ENCODE measurements around the gene ADCY9.
A peak's percentile ranks its signal among the peaks of the same experiment; 100 is the strongest.
"Not testable (repeated sequence)": the region's sequence is repeated elsewhere in the genome, so short reads cannot be mapped to it uniquely, and the experiment has no call there.

Gene ADCY9

DNA sequence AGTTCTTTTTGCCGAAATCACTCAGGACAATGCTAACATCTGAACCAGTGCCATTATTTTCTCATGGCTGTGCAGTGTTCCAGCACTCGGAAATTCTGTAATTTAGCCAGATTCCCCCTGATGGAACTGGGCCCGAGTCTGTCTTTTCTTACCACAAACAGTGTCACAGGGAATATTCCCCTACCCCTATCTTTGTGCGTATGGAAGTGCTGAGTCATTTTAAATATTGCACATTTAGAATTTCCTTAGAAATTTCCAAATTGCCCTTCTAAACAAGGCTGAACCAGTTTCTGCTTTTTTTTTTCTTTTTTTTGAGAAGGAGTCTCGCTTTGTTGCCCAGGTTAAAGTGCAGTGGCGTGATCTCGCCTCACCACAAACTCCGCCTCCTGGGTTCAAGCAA is 147.7 kb downstream of the ADCY9 start:
- no peak for DNase-seq

DNA sequence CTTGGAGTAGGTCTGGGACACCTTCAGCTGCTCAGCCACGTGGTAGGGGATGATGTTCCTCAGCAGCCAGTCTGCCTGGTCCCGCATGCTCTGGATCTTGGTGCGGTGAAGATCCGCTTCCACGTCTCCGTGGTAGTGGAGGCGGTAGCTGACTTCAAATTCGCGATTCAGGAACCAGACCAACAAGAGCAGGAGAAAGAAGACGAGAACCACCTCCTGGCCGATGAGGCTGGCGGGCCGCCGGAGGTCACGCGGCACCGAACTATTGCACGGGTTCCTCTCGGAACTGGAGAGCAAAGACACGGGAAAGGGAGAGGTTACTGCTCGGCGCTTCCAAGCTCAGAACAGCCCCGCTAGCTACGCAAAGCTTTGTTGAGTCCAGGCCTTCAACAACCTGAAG is 149.6 kb downstream of the ADCY9 start:
- no peak for DNase-seq

DNA sequence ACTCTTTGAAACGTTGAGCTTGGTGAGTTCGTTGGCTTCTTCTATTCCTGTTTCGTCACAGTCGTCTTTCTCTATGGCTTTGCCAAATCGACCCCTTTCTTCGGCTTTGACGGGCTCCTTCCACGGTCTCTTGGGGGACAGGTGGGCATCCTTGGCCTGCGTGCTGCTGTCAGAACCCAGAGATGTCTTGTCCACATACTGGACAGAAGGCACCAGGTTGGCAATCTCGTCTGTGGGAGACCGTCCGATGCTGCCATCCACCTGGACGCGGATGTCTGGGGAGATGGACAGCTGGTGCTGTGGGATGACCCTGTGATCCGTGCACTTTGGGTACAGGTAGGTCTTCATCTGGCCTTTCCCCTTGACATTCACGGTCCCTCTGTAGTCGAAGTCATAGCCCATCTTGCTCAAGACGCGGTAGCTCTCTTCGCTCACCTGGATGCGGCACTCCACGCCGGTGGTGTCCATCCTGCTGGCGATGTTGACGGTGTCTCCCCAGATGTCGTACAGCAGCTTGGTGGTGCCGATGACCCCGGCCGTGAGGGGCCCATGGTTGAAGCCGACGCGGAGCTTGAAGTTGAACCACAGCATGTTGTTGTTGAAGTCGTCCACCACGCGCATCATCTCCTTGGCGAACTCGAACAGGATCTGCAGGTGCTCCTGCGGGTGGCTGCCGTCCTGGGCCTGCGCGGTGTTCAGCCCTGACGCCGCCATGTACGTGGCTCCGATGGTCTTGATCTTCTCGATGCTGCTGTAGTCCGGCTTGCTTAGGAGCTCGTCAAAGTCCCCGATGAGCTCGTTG is 150.3 kb downstream of the ADCY9 start:
- DNase-seq, result no peak

DNA sequence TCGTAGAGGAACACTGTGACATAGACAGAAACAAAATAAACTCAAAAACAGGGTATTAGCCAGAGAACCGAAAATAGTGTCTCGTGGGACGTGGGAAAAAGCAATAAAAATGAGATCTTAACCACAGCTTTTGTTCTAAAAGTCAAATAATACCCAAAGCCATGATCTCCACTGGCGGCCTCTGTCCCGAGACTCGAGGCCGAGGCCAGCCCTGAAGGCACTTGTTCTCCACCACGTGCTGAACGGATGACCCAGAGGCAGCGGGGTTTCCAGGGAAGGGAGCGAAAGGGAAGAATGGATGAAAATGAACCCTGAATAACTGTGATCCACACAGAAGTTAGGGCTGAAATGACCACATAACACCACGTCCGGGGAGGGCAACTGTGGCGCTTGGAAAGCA is 150.9 kb downstream of the ADCY9 start:
- DNase-seq, result no peak

DNA sequence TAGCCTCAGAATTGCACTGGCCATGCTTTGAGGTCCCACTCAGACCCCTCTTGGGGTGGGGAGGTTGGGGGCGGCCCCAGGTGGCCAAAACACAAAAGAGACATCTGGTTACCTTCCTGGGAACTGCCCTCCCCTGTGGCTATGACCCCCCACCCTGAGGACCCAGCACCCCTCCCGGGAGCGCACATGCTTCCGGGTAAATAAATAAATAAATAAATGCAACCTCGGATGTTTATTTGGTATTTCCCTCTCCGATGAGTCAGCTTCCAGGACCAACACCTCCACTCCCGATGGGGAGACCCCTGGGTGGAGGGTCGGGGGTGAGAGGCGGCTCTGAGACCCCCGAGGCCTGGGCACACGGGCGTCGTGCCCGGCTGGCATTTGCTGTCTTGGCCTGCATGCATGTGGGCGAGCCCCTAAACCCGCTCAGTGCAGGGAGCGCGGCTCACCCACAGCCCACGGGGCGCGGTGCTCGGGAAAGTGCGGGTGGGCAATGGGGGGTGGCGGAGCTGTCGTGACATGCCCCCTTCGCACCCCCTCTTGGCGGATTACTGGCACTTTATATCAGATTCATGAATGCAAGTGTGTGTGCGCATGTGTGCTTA is 151.5 kb downstream of the ADCY9 start:
- DNase-seq, result no peak

DNA sequence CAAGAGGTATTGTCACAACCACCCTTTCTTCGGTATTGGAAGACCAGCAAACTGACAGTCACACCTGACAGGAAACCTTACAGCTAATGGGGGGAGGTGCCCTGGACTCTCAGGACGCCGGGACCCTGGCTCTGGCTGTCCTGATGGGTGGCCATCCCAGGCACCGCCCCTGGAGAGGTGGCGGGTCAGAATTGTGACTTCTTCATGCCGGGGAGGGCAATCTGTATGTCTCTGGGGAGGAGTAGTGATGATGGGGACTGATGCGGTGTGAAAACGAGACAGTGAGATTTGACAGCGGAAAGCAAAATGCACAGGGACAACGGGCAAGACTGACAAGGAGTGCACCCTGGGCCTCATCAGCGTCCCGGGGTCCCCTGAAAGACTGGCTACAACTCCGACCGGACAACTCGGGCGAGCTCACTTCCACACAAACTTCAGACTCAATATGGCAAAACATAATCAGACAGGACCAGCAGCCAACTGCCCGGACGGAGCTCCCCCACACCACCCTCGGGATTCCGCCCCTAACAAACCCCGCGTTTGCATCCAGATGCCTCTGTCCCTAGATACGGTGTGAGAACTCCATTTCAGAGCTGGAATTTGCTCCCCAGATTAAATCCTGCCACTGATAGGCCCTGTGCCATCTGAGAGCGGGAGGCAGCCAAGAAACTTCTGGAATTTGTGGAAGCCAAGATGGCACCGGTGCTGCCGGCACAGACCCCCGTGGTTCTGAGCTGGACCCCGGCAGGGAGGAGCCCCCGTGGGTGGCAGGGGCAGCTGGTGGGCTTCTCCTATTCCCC is 152.2 kb downstream of the ADCY9 start:
- DNase-seq, result no peak

DNA sequence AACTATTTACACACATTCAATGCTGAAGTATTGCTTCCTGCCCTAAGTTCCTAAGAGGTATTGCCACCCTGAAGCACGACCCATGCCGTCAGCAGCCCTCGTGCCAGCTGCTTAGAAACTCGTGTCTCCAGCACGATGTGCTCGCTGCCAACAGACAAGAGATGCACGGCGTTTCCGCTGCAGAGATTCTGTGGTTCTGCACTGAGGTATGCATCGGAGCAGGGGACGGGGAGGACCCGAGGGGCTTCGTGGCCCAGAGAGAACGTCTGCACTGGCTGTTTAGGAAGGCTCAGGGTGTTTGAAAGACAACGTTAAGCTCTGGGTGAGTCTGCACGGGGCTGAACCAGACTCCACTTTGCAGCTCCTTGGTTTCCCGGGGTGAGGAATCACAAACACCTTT is 153.0 kb downstream of the ADCY9 start:
- DNase-seq, result no peak

DNA sequence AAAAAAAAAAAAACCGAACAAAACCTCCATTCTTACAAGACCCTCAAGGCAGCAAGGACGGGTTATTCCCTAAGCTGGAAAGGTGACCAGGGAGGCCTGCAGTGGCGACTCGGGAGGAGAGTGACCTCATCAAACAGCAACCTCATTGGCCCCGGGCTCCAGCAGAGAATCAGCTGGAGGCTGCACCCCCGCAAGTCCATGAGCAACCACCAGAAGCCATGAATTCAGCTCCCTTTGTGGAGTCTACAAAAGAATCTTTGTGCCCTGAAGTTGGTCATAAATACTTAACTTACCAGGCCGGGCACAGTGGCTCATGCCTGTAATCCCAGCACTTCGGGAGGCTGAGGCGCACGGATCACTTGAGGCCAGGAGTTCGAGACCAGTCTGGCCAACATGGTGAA is 154.8 kb downstream of the ADCY9 start:
- no peak for DNase-seq

DNA sequence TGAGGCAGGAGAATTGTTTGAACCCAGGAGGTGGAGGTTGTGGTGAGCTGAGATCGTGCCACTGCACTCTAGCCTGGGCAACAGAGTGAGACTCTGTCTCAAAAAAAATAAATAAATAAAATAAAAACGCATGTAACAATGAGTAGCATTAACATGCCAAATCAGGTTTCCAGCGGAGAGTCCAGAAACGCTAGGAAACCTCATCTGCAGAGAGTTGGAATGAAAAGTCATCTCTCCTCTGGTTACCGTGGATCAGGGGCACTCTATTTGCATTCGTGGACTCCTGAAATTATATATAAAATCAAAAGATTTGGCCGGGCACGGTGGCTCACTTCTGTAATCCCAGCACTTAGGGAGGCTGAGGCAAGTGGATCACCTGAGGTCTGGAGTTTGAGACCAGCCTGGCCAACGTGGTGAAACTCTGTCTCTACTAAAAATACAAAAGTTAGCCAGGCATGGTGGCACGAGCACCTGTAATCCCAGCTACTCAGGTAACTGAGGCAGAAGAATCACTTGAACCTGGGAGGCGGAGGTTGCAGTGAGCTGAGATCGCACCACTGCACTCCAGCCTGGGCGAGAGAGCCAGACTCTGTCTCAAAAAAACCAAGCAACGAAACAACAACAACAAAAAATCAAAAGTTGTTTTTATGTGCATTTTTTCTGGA is 156.2 kb downstream of the ADCY9 start:
- not testable (repeated sequence) for DNase-seq

DNA sequence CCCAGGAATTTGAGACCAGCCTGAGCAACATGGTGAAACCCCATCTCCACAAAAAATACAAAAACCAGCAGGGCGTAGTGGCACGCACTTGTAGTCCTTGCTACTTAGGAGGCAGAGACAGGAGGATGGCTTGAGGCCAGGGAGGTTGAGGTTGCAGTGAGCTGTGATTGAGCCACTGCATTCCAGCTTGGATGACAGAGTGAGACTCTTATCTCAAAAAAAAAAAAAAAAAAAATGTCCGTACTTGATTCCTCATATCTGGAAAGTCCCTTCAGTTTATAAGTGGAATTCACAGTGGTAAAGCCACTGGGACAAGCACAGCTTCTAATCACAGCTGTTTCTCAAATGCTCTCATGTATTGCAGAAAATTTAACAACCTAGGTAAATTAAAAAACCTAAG is 157.1 kb downstream of the ADCY9 start:
- DNase-seq, result peak; percentile 86

DNA sequence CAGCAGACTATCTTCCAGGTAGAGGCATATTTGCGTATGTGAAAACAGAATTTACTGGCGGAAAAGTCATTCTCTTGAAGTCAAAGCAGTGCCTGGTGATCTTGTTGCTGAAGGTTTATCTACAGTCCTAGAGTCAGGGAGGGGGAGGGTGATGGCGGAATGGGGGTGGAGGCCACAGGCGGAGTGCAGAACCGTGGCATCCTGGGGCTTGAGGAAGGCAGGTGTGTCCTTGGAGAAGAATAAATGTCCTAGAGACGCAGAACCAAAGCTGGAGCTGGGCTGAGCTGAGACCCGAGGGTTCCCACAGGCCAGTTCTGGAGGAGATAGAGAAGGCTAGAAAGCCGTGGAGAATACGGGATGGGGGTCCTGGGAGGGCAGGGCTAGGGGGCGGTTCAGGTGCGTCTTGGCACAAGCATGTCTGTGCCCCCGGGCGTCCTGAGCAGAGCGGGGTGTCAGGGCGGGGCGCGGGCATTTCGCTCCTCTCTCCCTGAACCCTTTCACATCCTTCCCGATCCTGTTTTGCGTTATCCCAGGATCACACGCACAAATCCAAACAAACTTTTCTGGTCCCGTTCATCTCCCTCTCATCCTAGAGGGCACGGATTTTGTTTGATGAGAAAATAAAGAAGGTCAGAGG is 158.8 kb downstream of the ADCY9 start:
- no peak for DNase-seq

DNA sequence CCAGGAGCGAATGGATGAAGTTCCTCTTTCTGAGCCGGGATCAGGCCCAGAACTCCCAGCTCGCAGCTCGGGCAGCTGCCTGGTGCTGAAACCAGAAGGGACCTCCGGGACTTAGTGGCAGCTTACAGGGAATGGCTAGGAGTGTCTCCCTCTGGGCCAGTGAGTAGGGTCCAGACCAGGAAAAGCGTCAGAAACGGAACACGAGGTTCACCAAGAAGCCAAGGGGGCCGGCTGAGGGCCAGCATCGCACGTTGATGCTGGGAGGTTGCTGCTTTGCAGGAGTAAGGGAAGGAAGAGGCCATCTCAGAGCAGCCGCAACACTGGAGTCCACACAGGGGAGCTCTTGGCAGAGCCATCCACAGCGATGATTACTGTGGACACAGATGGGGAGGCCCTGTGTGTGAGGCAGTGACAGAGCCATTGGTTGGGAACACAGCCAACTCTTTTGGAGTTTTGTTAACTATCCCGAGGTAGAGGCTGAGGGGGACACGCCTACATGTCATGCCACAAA is 161.8 kb downstream of the ADCY9 start:
- no peak for DNase-seq

DNA sequence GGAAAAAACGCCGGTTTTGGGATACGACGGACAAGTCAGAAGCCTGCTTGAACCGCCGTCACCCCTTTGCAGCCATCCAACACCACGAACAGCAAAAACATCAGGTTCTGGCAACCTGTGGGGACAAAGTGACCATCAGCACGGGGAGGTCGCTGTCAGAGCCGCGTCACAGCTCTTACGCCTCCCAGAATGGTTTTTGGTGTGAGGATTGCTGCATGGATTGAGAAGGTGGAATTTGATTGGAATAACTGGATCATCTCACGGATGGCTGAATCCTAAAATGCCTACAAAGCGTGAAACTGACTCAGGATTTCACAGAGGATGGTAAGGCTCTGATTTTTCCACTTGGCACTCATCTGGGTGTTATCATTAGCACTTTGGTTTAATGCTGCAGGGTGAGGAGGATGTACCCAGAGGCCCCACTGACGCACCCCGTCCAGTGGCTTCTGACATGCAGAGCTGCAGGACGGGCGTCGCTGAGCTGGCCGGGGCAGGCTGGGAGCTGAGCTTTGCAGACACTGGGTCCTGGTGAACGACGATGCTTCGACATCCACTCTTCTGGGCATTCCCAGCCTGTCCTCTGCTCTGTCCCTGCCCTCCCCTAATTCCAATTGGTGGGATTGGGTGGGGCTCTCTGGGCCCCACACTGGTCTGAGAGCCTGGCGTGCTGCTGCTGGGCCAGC is 162.4 kb downstream of the ADCY9 start:
- DNase-seq, result no peak

DNA sequence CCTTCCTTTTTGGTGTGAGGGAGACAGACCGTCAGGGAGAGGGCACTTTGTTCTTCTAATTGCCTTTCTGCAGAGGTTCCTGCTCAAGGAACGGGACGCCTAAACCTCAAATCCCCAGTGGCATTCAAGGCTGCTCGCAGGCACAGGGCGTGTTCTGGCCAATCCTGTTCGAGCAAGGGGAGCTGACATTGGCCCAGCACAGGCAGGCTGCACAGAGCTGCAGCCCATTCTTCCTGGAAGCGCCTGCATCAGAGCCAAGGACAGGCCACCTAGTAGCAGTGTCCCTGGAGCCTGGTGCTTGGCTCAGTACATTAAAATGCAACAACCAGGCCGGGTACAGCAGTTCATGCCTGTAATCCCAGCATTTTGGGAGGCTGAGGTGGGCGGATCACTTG is 163.5 kb downstream of the ADCY9 start:
- DNase-seq, result no peak

DNA sequence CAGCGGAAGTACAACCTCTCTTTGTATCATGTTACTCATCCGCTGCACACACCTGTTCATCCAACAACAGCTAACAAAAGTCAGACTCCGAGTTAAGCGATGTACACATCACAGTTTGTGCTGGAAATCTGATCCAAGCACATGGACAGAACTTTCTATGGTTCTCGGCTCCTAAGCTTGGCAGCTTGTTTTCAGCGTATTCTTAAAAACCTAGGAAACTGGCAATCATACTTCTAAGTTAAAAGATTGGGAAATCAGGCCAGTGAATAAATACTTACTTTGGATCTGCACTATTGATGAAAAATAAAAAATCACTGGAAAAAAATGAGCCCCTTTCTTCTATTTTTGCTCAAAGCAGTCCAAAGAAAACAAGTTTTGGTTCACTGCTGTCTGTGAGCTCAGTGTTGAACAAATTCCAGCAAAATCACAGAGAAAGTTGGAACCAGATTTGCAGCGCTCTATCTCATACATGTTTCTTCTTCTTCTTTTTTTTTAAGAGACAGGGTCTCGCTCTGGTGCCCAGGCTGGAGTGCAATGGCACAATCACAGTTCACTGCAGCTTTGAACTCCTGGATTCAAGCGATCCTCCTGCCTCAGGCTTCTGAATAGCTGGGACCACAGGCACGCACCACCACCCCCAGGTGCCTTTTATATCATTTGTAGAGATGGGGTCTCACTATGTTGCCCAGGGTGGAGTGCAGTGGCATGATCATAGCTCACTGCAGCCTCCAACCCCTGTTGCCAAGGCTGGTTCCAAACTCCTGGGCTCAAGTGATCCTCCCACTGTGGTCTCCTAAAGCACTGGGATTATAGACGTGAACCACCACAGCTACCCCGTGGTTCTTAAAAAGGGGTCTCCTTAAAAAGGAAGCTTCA is 164.1 kb downstream of the ADCY9 start:
- no peak for DNase-seq

DNA sequence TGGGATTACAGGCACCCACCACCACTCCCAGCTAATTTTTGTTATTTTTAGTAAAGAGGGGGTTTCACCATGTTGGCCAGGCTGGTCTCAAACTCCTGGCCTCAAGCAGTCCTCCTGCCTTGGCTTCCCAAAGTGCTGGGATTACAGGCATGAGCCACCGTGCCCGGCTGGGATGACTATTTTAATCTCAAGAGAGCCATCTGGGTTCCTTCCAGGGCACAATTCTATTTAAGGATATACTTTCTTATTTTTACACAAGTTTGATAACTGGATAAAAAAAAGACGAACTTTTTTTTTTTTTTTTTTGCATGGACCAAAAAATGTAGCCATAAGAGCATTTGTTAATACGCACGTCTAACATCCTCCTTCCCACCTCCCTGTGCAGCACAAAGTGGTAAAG is 164.9 kb downstream of the ADCY9 start:
- DNase-seq, result not testable (repeated sequence)

DNA sequence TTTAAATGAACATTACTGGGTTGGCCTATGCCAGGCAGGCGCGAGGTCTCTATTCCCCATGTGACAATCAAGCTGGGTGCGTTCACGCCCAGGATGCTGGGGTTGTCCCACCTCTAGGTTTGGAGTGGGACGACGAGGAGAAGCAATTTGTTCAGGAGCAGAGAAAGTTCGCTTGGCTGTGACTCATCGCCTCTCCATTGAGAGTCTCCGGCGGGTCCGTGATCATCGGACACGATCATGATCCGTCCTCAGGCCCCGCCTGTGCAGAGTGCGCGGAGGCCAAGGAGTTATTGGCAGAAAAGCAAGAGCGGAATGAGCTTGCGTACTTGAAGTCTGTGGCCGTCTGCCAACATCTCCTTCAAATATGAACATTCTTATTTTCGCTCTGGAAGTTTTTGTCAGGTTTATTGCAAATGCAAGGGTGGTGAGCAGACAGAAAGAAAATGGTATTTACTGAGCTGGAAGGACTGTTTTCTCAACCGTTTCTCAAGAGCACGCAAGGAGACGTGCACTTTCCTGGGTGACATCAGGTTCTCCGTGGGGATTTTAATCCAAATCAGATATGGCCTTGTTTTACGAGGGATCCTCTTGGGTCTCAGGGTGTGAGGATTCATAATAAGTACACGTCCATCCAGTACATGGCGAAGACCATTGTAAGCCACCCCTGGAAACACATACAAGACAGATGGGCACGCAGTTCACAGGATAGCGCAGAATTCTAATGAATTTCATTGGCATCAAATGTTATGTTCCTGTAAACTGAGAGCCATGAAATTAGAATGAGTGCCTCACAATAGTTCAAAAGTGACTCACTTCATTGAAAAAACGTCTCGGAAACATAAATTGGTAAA is 165.7 kb downstream of the ADCY9 start:
- peak; percentile 94 for DNase-seq

DNA sequence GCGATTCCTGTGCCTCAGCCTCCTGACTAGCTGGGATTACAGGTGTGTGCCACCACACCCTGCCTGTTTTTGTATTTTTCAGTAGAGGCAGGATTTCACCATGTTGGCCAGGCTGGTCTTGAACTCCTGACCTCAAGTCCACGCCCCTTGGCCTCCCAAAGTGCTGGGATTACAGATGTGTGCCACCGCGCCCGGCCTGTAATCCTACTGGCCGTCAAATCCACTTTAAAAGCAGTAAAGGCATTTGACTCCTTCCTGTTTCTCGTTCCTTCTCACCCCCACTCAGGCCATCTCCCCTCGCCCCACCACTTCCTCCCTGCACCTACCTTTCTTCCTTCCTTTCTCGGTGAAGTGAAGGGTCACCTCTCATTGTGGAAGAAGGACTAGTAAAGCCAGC is 166.3 kb downstream of the ADCY9 start:
- no peak for DNase-seq

DNA sequence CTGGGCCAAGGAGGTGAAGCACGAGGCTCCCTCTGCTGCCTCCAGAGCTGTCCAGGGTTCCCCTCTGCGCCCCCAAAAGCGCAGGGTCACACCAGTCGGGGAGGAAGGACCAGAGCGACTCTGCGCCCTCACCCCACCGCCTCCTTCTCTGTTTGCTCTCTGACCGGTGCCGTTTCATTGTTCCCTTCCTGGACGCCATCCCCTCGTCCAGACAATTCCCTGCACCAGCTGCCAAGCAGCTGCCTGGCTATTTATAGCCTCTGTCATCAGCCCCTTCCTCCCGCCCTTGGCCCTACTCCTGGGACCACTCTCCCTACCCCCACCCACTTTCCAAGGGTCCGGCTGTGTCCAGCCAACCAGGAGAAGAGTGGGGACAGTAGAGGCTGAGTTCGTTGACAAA is 167.0 kb downstream of the ADCY9 start:
- DNase-seq, result no peak

DNA sequence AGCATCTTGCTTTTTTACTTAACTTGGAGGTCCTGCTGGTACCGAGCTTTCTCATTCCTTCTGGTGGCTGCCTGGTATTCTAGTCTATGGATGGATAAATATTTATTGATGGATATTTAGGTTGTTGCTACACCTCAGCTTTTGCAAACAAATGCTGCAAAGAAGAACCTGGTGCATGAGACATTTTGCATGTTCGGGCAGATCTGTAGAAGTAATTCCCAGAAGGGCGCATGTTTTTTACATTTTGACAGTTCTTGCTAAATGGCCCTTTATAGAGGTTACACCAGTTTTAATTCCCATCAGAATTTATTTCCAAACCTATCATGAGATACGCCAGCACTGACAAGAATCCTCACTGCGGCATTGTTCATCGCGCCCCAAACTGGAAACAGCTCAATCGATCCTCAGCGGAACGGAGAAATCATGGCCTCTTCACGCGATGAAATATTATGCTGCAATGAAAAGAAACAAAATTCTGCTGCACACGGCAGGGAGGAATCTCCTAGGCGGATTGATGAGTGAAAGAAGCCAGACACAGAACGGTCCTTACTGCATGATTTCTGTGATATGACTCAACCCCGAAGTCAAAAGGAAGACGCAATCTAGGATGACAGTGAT is 167.8 kb downstream of the ADCY9 start:
- no peak for DNase-seq
